Activated CD4-positive, CD25-positive, alpha-beta regulatory T cell treated with anti-CD3 and anti-CD28 coated beads, Interleukin-2, amount 50 U/mL, for 24 hours (primary cell): ENCODE measurements around the gene KIAA0513.
A peak's percentile ranks its signal among the peaks of the same experiment; 100 is the strongest.

ENCODE experiments used
- ATAC-seq, 2 donors: fragments of 150-1000 bp; cut with Tn5 transposase; one replicate each; pipeline ENCODE4 v1.10.0; 2021; ENCODE audit warnings: mild to moderate bottlenecking in 1 of 2, moderate library complexity in 1 of 2

KIAA0513 gene

GRCh38 chr16:85072947-85073346, 45.4 kb downstream of the KIAA0513 start:
- no peak for ATAC-seq

- ATAC-seq: no peak
Observed at GRCh38 chr16:85074225-85074914, 46.8 kb downstream of the KIAA0513 start.

GRCh38 chr16:85075236-85075924, 47.8 kb downstream of the KIAA0513 start:
- ATAC-seq: no peak

DNA sequence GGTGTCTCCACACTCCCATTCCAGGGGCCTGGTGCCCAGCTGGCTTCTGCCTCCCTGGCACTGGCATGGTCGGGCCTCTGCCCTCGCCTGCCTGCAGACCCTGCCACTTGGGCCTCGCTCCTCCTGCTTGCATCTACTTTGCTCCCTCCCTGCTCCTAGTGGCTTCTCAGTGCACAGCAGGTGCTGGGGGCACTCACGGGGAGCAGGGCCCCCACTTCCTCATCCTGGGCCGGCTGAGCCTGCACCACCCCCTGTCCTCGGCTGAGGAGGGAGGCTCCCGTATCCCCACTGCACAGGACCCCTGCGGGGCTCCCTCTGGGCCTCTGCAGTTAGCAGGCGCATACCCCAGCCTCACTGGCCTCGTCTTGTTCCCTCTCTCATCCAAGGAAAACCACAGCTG, 49.4 kb downstream of the KIAA0513 start:
- ATAC-seq: no peak

- ATAC-seq: no peak
Observed at GRCh38 chr16:85077576-85078125, 50.1 kb downstream of the KIAA0513 start.

GRCh38 chr16:85078226-85078625, 50.6 kb downstream of the KIAA0513 start:
- ATAC-seq: no peak

GRCh38 chr16:85078952-85079351, 51.4 kb downstream of the KIAA0513 start:
- ATAC-seq: no peak

GRCh38 chr16:85079785-85080570, 52.4 kb downstream of the KIAA0513 start:
- no peak for ATAC-seq

DNA sequence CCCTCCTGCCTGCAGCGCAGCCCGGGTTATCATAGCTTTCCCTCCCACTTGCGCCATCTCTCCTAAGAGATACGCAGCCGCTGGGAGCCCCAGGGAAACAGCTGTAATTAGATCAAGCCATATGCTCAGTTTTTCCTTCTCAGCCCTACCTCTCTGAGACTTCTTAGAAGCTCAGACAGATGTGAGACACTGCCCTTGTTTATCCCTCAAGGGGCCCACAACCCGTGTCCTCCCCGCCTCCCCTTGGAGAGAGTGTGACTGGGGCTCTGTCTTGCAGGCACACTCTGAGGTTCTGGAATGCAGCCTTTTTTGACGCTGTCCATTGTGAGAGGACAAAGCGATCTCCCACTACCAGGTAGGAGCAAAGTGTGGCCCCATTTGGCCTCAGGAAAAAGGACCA, 53.4 kb downstream of the KIAA0513 start:
- no peak for ATAC-seq

GRCh38 chr16:85081765-85082164, 54.2 kb downstream of the KIAA0513 start:
- no peak for ATAC-seq

DNA sequence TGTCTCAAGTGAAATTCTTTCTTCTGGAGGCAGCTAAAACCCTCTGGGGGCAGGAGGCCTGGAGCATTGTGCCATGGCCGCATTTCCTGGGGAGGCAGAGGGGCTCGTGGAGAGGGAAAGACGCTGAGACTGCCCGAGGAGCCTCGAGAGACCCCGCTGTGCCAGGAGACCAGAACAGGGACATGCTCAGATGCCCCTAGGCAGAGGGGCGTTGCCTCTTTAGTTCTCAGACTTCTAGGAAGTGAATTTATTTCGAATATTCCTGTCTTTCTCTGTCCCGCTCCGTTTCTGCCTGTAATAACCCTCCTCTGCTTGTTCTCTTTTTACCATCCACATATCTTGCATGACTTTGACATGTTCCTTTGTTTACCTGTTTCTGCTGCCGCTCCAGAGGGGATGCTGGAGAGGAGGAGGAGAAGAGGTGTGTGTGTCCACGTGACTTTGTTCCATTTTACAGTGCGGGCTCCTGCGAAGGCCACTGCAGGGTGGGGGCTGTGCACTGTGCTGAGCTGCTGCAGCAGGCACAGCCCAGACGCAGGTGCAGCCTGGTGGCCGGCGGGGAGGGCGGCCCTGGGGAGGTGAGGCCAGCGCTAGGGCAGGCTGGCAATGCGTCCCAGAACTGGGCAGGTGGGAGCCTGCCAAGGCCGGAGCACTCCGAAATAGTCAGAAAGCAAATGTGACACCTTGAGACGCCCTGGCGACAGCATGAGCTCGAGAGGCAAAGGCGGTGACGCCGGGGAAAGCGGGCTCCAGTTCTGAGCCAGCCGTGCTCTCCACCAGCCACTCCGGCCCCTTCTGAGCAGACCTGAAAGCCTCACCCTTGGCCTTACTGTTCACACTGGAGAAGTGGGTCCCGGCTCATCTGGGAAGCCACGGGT, 54.8 kb downstream of the KIAA0513 start:
- no peak for ATAC-seq

DNA sequence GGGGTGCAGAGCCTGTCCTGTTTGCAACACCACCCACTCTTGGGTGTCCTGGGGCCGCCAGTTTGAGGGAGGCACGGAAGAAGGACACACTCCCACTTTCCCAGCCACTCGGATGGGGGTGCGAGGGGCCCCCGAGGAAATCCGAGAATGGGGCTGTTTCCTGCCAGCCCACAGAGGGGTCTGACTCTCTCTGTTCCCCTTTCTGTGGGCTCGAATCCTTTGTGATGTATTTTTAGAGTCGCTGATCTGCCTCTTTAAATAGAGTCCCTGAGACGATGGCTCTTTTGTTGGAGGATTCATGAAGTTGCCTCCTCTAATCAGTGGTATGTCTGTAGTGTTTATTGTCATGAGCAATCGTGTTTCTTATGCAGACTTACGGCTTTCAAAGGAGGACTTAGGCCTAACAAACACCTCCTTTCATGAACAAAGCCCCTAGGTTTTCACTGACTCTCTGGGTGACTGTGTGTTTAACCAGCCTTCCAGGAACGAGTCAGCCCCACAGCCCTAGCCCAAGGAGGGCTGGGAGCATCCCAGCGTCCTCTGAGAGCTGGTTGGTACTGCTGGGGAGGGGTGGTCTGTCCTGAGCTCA, 55.5 kb downstream of the KIAA0513 start:
- no peak for ATAC-seq

- ATAC-seq: no peak
Observed at GRCh38 chr16:85084841-85085510, 57.4 kb downstream of the KIAA0513 start.

GRCh38 chr16:85085721-85086120, 58.1 kb downstream of the KIAA0513 start:
- no peak for ATAC-seq

- ATAC-seq: peak; percentile 77 to 92
Observed at GRCh38 chr16:85086347-85087291, 59.0 kb downstream of the KIAA0513 start.

- no peak for ATAC-seq
Observed at GRCh38 chr16:85087899-85088569, 60.4 kb downstream of the KIAA0513 start.

GRCh38 chr16:85088570-85089199, 61.1 kb downstream of the KIAA0513 start:
- no peak for ATAC-seq

GRCh38 chr16:85089525-85089924, 61.9 kb downstream of the KIAA0513 start:
- no peak for ATAC-seq

DNA sequence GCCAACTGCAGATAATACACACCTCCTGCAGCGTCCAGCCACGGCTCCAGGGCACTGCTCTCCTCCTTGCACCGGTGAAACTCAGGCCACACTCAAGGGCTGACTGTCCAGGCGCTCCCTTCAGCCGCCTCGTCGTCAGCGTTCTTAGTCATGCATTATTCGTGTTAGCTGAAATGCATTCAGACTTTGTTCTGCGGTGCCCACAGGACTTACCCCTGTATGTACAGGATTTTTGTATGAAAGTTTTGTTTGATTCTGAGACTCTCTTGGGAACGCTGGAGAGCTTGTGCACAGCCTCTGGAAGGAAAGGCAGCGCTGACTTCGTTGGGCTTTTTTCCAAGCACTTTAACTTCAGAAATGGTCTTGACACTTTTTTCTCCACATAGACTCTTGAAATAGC, 62.6 kb downstream of the KIAA0513 start:
- ATAC-seq: no peak
